Right lobe of liver (tissue), 6 donors: ENCODE measurements around the gene FANCC. TPM values are rescaled to one million over a fixed set of nuclear protein-coding genes. Genes with fewer than 3 reads are reported as not detected.

Experiments
- ATAC-seq, 4 donors: fragments of 200-7000 bp; cut with Tn5 transposase; one replicate each; pipeline ENCODE4 v1.9.1; 2020; ENCODE audit warnings: mild to moderate bottlenecking in 4 of 4, moderate library complexity in 4 of 4
- DNase-seq, 3 donors: peaks; one replicate each; pipeline ENCODE4 v3.0.0-alpha.2; 2020
- H3K27ac ChIP-seq, 3 donors: fragments of 200-600 bp; one replicate each; pipeline ENCODE4 v1.8.0; 2022
- H3K27me3 ChIP-seq, 2 donors: fragments of 200-600 bp; one replicate each; pipeline ENCODE4 v1.8.0; 2022
- H3K36me3 ChIP-seq, 4 donors: fragments of 200-600 bp; sonication (generic) in 1 of 4; one replicate each; pipeline versions ENCODE4 v1.5.1 to v1.8.0; 2017 to 2022; ENCODE audit warnings: control low read depth in 1 of 4
- H3K4me1 ChIP-seq, 4 donors: fragments of 200-600 bp; sonication (generic) in 1 of 4; one replicate each; pipeline versions ENCODE4 v1.5.1 to v1.8.0; 2017 to 2022; ENCODE audit warnings: control low read depth in 1 of 4
- H3K4me3 ChIP-seq, 3 donors: fragments of 200-600 bp; one replicate each; pipeline ENCODE4 v1.8.0; 2022
- H3K9me3 ChIP-seq, 4 donors: fragments of 200-600 bp; sonication (generic) in 1 of 4; one replicate each; pipeline versions ENCODE4 v1.5.1 to v1.8.0; 2017 to 2022; ENCODE audit warnings: control low read depth in 1 of 4
- CTCF ChIP-seq, 4 donors: fragments of 200-600 bp in 3 of 4; fragments of 450-650 bp in 1 of 4; IDR thresholded peaks; one replicate each; pipeline versions ENCODE4 v1.5.1 to v1.8.0; 2016 to 2022; ENCODE audit warnings: antibody characterized with exemption in 4 of 4, mild to moderate bottlenecking in 2 of 4
- POLR2A ChIP-seq: fragments of 450-650 bp; IDR thresholded peaks from one replicate; pipeline ENCODE4 v1.6.1; 2017; ENCODE audit warnings: antibody characterized with exemption, mild to moderate bottlenecking
- WGBS: methylation state at CpG from one replicate; pipeline ENCODE4 v1.1.6; 2018; ENCODE audit warnings: low coverage, low lambda C conversion rate; ENCODE audit not compliant: insufficient coverage; ENCODE audit errors: missing lambda C conversion rate; 5-methylcytosine and 5-hydroxymethylcytosine counted together
- intact Hi-C, 2 donors: fragments of 100-400 bp; cut with DNase I; formaldehyde crosslinking; loops; one replicate each; pipeline versions ENCODE4 v1.11.2 to v1.14.1; 2022
- total RNA-seq, 6 experiments: library from RNA; depleted of rRNA in 2 of 6; stranded (reverse); fragments of >200 nt in 2 of 6; fragmentation: NEBNext Ultra II Directional in 3 of 6; extraction: Animal tissue kit (Norgen Biotek cat#: 25700) in 3 of 6; gene quantifications; one replicate each; pipeline versions ENCODE4 v1.1.0 to v1.2.4, GENCODE V29; 2016 to 2023
- donor health status: DM: no; HTN: yes; CAD: no.
- donor health status: DM: no; HTN: no; CAD: no.
- donor health status: DM: no; HTN: no; CAD: no.
- donor health status: DM: no; HTN: yes; CAD: no.
- donor health status: DM: no; HTN: yes; CAD: no.

The FANCC gene
- total RNA-seq, 6 experiments from 2014 or later = 8.1 to 27.9 (median 13.2) TPM

GRCh38 chr9:95078939-95079338 lies 238.6 kb downstream of the FANCC start:
- Histone ChIP-seq H3K9me3 (no peaks in the 10 kb centered on the region), H3K27me3 (no peaks in the 10 kb centered on the region), H3K27ac (no peak overlapping the region), H3K36me3 (peaks cover 17 to 83% (median 27%) of the 10 kb centered on the region in 4 donors), H3K4me1 (peaks cover 0 to 22% (median 9%) of the 10 kb centered on the region in 4 donors), H3K4me3 (no peak overlapping the region)
- DNase-seq = no peak
- no peak for ATAC-seq
- 41% methylated on average over 6 of the region's 6 CpGs for WGBS
- intact Hi-C loops = no loop called here
- no peak for TF ChIP-seq CTCF (IDR thresholded peaks at IDR 0.05)
- no peak for TF ChIP-seq POLR2A

GRCh38 chr9:95078511-95078910 lies 239.0 kb downstream of the FANCC start:
- no peak overlapping the region for H3K4me3 ChIP-seq
- H3K27me3 ChIP-seq = no peaks in the 10 kb centered on the region
- no peak overlapping the region for H3K27ac ChIP-seq
- WGBS = 86% methylated on average over 4 of the region's 12 CpGs
- TF ChIP-seq POLR2A (no peak), CTCF (IDR thresholded peaks at IDR 0.05) (no peak)
- peaks cover 0 to 23% (median 11%) of the 10 kb centered on the region in 4 donors for H3K4me1 ChIP-seq
- intact Hi-C loops = no loop called here
- ATAC-seq = no peak
- no peaks in the 10 kb centered on the region for H3K9me3 ChIP-seq
- DNase-seq = no peak
- H3K36me3 ChIP-seq = peaks cover 17 to 83% (median 25%) of the 10 kb centered on the region in 4 donors

GRCh38 chr9:95077766-95078370 lies 239.6 kb downstream of the FANCC start:
- TF ChIP-seq CTCF (IDR thresholded peaks at IDR 0.05) (no peak), POLR2A (no peak)
- Histone ChIP-seq H3K4me1 (peaks cover 0 to 28% (median 11%) of the 10 kb centered on the region in 4 donors), H3K27me3 (no peaks in the 10 kb centered on the region), H3K9me3 (no peaks in the 10 kb centered on the region), H3K36me3 (peaks cover 14 to 79% (median 23%) of the 10 kb centered on the region in 4 donors), H3K27ac (peak overlapping the region in 1 of 3 donors; percentile 13), H3K4me3 (no peak overlapping the region)
- 68% methylated on average over 15 of the region's 17 CpGs for WGBS
- no peak for ATAC-seq
- intact Hi-C loops = no loop called here
- no peak for DNase-seq

GRCh38 chr9:95077053-95077765 lies 240.3 kb downstream of the FANCC start:
- Histone ChIP-seq H3K36me3 (peaks cover 10 to 73% (median 17%) of the 10 kb centered on the region in 4 donors), H3K4me3 (no peak overlapping the region), H3K4me1 (peaks cover 0 to 35% (median 11%) of the 10 kb centered on the region in 4 donors), H3K27ac (peak overlapping the region; percentile 11 to 20 (median 13)), H3K27me3 (no peaks in the 10 kb centered on the region), H3K9me3 (no peaks in the 10 kb centered on the region)
- TF ChIP-seq CTCF (IDR thresholded peaks at IDR 0.05) (no peak), POLR2A (no peak)
- no peak for DNase-seq
- peak; percentile 0 to 15 (median 8) for ATAC-seq
- intact Hi-C loops = no loop called here
- 31% methylated on average over 7 of the region's 18 CpGs for WGBS
